GM12872 (cell line): ENCODE results near the gene GABPB1.

Experiments used
- CTCF ChIP-seq: IDR thresholded peaks from 3 replicates; pipeline ENCODE4 v1.5.1; 2011; ENCODE audit warnings: low read depth, mild to moderate bottlenecking, low read length, moderate library complexity; ENCODE audit not compliant: insufficient read depth

Gene GABPB1

GRCh38 chr15:50257924-50258323 lies 97.1 kb downstream of the GABPB1 start:
- no peak for TF ChIP-seq CTCF

GRCh38 chr15:50257332-50257731 lies 97.7 kb downstream of the GABPB1 start:
- no peak for TF ChIP-seq CTCF

GRCh38 chr15:50256188-50257041 lies 98.6 kb downstream of the GABPB1 start:
- no peak for TF ChIP-seq CTCF

GRCh38 chr15:50252556-50252955 lies 102.4 kb downstream of the GABPB1 start:
- no peak for TF ChIP-seq CTCF

- no peak for TF ChIP-seq CTCF
These were observed 103.3 kb downstream of the GABPB1 start for GRCh38 chr15:50251638-50252182.

GRCh38 chr15:50250760-50251394 lies 104.1 kb downstream of the GABPB1 start:
- no peak for TF ChIP-seq CTCF

- no peak for TF ChIP-seq CTCF
These were observed 105.3 kb downstream of the GABPB1 start for GRCh38 chr15:50249704-50250103.
